Measurements from ENCODE around the gene APCDD1.

DNA sequence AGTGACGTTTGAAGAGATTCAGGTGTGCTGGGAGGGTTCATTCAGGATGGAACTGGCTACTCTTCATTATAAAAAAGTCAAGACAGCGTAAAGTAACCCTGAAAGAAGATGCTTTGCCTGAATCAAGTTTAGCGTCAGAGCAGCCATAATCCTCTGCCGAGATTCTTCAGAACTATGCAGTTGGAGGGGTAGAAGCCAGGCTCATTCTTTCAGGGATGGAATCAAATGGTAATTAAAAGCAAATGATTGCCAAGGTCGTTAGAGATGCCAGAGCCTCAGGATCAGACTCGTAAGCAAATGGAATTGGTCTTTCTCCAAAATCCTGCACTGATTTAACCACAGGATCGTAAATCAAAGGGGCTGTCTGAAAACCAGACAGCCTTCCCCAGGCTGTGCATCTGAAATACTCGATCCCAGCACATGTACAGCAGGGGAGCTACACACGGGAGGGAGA, 21.9 kb downstream of the APCDD1 start:
- TF ChIP-seq, protein P1, sequence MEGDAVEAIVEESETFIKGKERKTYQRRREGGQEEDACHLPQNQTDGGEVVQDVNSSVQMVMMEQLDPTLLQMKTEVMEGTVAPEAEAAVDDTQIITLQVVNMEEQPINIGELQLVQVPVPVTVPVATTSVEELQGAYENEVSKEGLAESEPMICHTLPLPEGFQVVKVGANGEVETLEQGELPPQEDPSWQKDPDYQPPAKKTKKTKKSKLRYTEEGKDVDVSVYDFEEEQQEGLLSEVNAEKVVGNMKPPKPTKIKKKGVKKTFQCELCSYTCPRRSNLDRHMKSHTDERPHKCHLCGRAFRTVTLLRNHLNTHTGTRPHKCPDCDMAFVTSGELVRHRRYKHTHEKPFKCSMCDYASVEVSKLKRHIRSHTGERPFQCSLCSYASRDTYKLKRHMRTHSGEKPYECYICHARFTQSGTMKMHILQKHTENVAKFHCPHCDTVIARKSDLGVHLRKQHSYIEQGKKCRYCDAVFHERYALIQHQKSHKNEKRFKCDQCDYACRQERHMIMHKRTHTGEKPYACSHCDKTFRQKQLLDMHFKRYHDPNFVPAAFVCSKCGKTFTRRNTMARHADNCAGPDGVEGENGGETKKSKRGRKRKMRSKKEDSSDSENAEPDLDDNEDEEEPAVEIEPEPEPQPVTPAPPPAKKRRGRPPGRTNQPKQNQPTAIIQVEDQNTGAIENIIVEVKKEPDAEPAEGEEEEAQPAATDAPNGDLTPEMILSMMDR (IDR thresholded peaks at IDR 0.05; ENCODE audit: low read depth, low read length, missing input control) = no peak
- TF ChIP-seq TAF1 (conservative IDR thresholded peaks at IDR 0.05) (no peak), HNF4G (IDR thresholded peaks at IDR 0.05) (no peak), RXRA (IDR thresholded peaks at IDR 0.05) (no peak)
- TF ChIP-seq, protein P2, sequence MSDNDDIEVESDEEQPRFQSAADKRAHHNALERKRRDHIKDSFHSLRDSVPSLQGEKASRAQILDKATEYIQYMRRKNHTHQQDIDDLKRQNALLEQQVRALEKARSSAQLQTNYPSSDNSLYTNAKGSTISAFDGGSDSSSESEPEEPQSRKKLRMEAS (IDR thresholded peaks at IDR 0.05) = no peak

Measured in liver (tissue), 3 donors.